HG03095 (cell line): ENCODE results near the gene ERAP2.

Experiments used
- ATAC-seq: cut with Tn5 transposase; IDR thresholded peaks from one replicate; pipeline ENCODE4 v1.9.1; 2021; ENCODE audit warnings: moderate library complexity; ENCODE audit not compliant: unreplicated experiment

ERAP2 gene

GRCh38 chr5:96957254-96958049 lies 81.2 kb downstream of the ERAP2 start:
- peak; percentile 46 for ATAC-seq

DNA sequence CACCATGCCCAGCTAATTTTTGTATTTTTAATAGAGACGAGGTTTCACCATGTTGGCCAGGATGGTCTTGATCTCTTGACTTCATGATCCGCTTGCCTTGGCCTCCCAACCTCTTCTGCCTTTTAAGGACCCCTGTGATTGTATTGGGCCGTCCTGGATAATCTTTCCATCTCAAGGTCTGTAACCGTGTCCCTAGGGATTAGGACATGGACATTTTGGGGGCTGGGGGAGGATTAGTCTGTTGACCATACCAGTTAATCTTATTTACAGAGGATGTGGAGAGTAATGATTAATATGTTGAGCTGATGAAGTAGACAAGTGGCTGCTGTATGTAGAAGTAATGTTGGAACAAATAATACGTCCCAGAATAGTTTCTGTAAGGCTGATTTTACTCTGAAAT lies 82.7 kb downstream of the ERAP2 start:
- ATAC-seq, result no peak

GRCh38 chr5:96961053-96961452 lies 84.8 kb downstream of the ERAP2 start:
- ATAC-seq, result peak; percentile 48

GRCh38 chr5:96962540-96962991 lies 86.3 kb downstream of the ERAP2 start:
- no peak for ATAC-seq

DNA sequence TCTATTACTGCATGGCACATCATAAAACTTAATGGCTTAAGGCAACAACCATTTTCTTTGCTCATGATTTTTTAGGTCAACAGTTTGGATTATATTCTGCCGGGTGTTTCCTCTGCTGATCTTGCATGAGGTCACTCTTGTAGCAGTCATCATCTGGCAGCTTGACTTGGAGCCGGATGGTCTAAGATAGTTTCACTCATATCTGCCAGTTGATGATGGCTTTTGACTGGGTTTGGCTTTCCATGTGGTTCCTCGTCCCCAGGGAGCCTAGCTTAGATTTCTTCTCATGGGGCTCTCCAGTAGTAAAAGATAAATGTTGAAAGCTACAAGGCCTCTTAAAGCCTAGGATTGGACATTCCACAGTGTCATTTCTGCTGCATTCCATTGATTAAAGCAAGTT lies 87.0 kb downstream of the ERAP2 start:
- peak; percentile 40 for ATAC-seq

DNA sequence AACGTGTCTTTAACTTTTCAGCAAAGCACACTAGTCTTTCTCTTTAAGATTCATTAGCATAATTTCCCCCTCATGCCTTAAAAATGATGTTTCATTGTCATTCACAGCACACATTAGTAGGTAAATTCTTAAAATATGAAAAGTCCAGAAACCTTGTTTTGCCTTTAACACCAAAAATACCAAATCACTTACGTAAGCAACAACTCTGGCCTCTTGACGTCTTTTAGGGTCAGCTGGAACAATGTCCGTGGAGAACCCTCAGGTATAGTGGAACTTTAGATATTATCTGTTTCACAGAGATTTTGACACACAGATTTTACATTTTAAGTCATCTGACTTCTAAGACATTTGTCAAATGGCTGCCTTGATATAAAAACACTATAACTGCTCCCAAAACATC lies 90.5 kb downstream of the ERAP2 start:
- ATAC-seq, result no peak

DNA sequence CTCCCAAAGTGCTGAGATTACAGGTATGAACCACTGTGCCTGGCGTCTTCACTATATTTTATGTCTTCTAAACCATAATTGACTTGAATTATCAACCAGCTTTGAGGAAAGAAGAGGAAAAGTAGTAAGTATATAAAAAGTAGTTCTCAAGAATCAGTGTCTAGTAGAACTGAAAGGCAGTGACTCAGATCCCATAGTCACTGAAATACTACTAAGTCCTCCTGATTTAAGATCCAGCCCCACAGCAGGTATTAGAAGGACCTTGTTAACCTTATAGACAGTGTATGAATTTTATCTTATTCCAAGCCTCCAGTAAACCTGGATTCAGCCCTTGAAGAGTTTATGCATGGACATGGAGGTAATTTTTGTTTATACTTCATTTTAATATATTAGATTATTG lies 91.1 kb downstream of the ERAP2 start:
- no peak for ATAC-seq

- no peak for ATAC-seq
Observed at GRCh38 chr5:96968074-96968473, 91.8 kb downstream of the ERAP2 start.

DNA sequence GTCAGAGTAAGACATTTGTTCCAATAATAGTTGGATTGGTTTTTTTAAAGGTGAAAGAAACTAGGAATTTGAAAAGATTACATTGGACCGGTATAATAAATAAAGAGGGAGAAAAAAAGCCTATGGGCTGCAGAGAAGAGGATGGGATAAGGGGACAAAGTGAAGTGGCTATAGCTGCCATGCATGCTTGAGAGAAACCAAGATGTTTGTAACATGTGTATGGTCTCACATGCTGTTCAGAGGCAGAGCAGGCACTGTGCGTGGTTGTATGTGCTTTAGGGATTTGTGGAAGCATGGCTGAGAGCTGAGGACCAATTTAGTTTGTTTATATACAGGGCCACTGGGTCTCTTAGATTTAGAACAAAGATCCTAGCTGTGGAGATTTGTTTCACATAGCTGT lies 92.3 kb downstream of the ERAP2 start:
- no peak for ATAC-seq
